Transverse colon (tissue), 4 donors: Measurements from ENCODE around the gene NSD2.

ENCODE experiments used
- POLR2A ChIP-seq: fragments of 450-650 bp; IDR thresholded peaks from one replicate; pipeline ENCODE4 v1.6.1; 2016; ENCODE audit warnings: antibody characterized with exemption, mild to moderate bottlenecking, moderate library complexity
- POLR2AphosphoS5 ChIP-seq, 3 donors: sonication (generic); formaldehyde crosslinking; IDR thresholded peaks; one replicate each; pipeline ENCODE4 v1.6.1; 2016; ENCODE audit warnings: antibody characterized with exemption in 3 of 3
- TF ChIP-seq, protein P1 (sequence below), 5 experiments: fragments of 200-600 bp in 3 of 5; fragments of 450-650 bp in 2 of 5; sonication (generic) in 3 of 5; IDR thresholded peaks; 1 replicate in 2 of 5; 2 replicates in 3 of 5; pipeline ENCODE4 v1.5.1; 2016 to 2017; ENCODE audit warnings: antibody characterized with exemption in 5 of 5, inconsistent platforms in 3 of 5, mild to moderate bottlenecking in 2 of 5, moderate library complexity in 1 of 5

DNA sequence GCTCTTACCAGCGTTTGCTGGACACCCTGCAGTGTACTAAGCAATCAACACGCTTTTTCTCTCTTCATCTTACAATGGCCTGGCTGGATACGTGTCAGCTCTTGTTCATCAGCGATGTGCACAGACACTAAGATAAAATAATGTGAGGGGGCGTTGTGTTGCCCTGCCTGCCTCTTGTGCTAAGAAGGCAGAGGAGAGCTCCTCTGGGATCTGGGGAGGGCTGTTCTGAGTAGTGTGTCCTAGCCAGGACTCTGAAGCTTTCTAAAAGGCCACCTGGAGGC lies 87.9 kb downstream of the NSD2 start:
- TF ChIP-seq, protein P1, sequence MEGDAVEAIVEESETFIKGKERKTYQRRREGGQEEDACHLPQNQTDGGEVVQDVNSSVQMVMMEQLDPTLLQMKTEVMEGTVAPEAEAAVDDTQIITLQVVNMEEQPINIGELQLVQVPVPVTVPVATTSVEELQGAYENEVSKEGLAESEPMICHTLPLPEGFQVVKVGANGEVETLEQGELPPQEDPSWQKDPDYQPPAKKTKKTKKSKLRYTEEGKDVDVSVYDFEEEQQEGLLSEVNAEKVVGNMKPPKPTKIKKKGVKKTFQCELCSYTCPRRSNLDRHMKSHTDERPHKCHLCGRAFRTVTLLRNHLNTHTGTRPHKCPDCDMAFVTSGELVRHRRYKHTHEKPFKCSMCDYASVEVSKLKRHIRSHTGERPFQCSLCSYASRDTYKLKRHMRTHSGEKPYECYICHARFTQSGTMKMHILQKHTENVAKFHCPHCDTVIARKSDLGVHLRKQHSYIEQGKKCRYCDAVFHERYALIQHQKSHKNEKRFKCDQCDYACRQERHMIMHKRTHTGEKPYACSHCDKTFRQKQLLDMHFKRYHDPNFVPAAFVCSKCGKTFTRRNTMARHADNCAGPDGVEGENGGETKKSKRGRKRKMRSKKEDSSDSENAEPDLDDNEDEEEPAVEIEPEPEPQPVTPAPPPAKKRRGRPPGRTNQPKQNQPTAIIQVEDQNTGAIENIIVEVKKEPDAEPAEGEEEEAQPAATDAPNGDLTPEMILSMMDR (IDR thresholded peaks at IDR 0.05): no peak
- TF ChIP-seq POLR2A: no peak
- no peak for TF ChIP-seq POLR2AphosphoS5 (IDR thresholded peaks at IDR 0.05)
